H9 (cell line): Measurements from ENCODE around the gene ZCCHC17. TPM values are rescaled to one million over a fixed set of nuclear protein-coding genes. Genes with fewer than 3 reads are reported as not detected.

Experiments
- DNase-seq: peaks from one replicate; pipeline ENCODE4 v3.0.0-alpha.2; 2017
- H2AFZ ChIP-seq: one replicate; pipeline ENCODE4 v1.6.1; 2013; ENCODE audit warnings: mild to moderate bottlenecking, low read length, control low read depth, moderate library complexity
- H2AK5ac ChIP-seq: 2 replicates; pipeline ENCODE4 v1.6.1; 2013; ENCODE audit warnings: low read length, control low read depth, mixed read lengths; ENCODE audit not compliant: insufficient read length
- H2BK120ac ChIP-seq: one replicate; pipeline ENCODE4 v1.6.1; 2013; ENCODE audit warnings: low read depth, mild to moderate bottlenecking, low read length, control low read depth, inconsistent platforms; ENCODE audit not compliant: poor library complexity, severe bottlenecking
- H2BK12ac ChIP-seq: 2 replicates; pipeline ENCODE4 v1.6.1; 2013; ENCODE audit warnings: low read length, control low read depth, mixed read lengths, low read depth; ENCODE audit not compliant: insufficient read length
- H2BK15ac ChIP-seq: 2 replicates; pipeline ENCODE4 v1.6.1; 2013; ENCODE audit warnings: low read depth, low read length, control low read depth
- H2BK20ac ChIP-seq: one replicate; pipeline ENCODE4 v1.6.1; 2013; ENCODE audit warnings: low read depth, mild to moderate bottlenecking, low read length, control low read depth, inconsistent platforms; ENCODE audit not compliant: poor library complexity, severe bottlenecking
- H2BK5ac ChIP-seq: 2 replicates; pipeline ENCODE4 v1.6.1; 2013; ENCODE audit warnings: low read length, control low read depth, mixed read lengths; ENCODE audit not compliant: insufficient read length
- H3K14ac ChIP-seq: 2 replicates; pipeline ENCODE4 v1.6.1; 2013; ENCODE audit warnings: low read length, control low read depth; ENCODE audit not compliant: insufficient read depth
- H3K18ac ChIP-seq: 2 replicates; pipeline ENCODE4 v1.6.1; 2013; ENCODE audit warnings: low read depth, mild to moderate bottlenecking, mixed read lengths, low read length, control low read depth; ENCODE audit not compliant: insufficient read length
- H3K23ac ChIP-seq: 2 replicates; pipeline ENCODE4 v1.6.1; 2013; ENCODE audit warnings: low read length, control low read depth, mixed read lengths, low read depth; ENCODE audit not compliant: insufficient read length
- H3K23me2 ChIP-seq: 2 replicates; pipeline ENCODE4 v1.6.1; 2013; ENCODE audit warnings: low read depth, mild to moderate bottlenecking, mixed read lengths, low read length, control low read depth; ENCODE audit not compliant: insufficient read length, poor library complexity, severe bottlenecking
- H3K27ac ChIP-seq: 2 replicates; pipeline ENCODE4 v1.5.1; 2013; ENCODE audit warnings: low read length, control low read depth, mixed read lengths, low read depth; ENCODE audit not compliant: insufficient read length
- H3K27me3 ChIP-seq: 2 replicates; pipeline ENCODE4 v1.6.1; 2013; ENCODE audit warnings: low read length, control low read depth, inconsistent platforms; ENCODE audit not compliant: insufficient read depth
- H3K4ac ChIP-seq: 2 replicates; pipeline ENCODE4 v1.6.1; 2013; ENCODE audit warnings: low read depth, mild to moderate bottlenecking, control low read depth, inconsistent platforms, low read length, moderate library complexity
- H3K4me1 ChIP-seq: 2 replicates; pipeline ENCODE4 v1.6.1; 2013; ENCODE audit warnings: low read length, control low read depth, inconsistent platforms; ENCODE audit not compliant: insufficient read depth
- H3K4me2 ChIP-seq: 2 replicates; pipeline ENCODE4 v1.6.1; 2013; ENCODE audit warnings: low read length, control low read depth, mixed read lengths; ENCODE audit not compliant: insufficient read length, insufficient read depth
- H3K56ac ChIP-seq: 2 replicates; pipeline ENCODE4 v1.6.1; 2013; ENCODE audit warnings: low read depth, mild to moderate bottlenecking, mixed read lengths, low read length, control low read depth; ENCODE audit not compliant: insufficient read length
- H3K79me1 ChIP-seq: 2 replicates; pipeline ENCODE4 v1.6.1; 2013; ENCODE audit warnings: low read depth, mild to moderate bottlenecking, moderate library complexity, low read length, control low read depth, inconsistent platforms; ENCODE audit not compliant: insufficient read depth, poor library complexity, severe bottlenecking
- H3K79me2 ChIP-seq: 2 replicates; pipeline ENCODE4 v1.6.1; 2013; ENCODE audit warnings: low read length, control low read depth, inconsistent platforms; ENCODE audit not compliant: insufficient read depth
- H3K9ac ChIP-seq: 2 replicates; pipeline ENCODE4 v1.6.1; 2013; ENCODE audit warnings: low read length, control low read depth, mixed read lengths; ENCODE audit not compliant: insufficient read length; ENCODE audit errors: extremely low read depth
- H3K9me3 ChIP-seq: one replicate; pipeline ENCODE4 v1.6.1; 2013; ENCODE audit warnings: low read depth, low read length, inconsistent platforms; ENCODE audit not compliant: control insufficient read depth
- H3T11ph ChIP-seq: one replicate; pipeline ENCODE4 v1.6.1; 2013; ENCODE audit warnings: mild to moderate bottlenecking, low read length, control low read depth, inconsistent platforms
- H4K20me1 ChIP-seq: one replicate; pipeline ENCODE4 v1.6.1; 2013; ENCODE audit not compliant: control insufficient read depth, insufficient read length, insufficient read depth
- H4K5ac ChIP-seq: 2 replicates; pipeline ENCODE4 v1.6.1; 2013; ENCODE audit warnings: low read depth, mild to moderate bottlenecking, mixed read lengths, low read length, control low read depth; ENCODE audit not compliant: insufficient read length
- H4K8ac ChIP-seq: replicated peaks from 2 replicates; pipeline ENCODE4 v1.6.1; 2013; ENCODE audit warnings: low read length, control low read depth, mixed read lengths, low read depth; ENCODE audit not compliant: insufficient read length
- H4K91ac ChIP-seq: 2 replicates; pipeline ENCODE4 v1.6.1; 2013; ENCODE audit warnings: low read depth, mild to moderate bottlenecking, moderate library complexity, mixed read lengths, low read length, control low read depth; ENCODE audit not compliant: insufficient read length
- H3K27ac Mint-ChIP-seq, 3 experiments: 2 replicates in 2 of 3; 3 replicates in 1 of 3; pipeline ENCODE4 v1.8.0; 2020 to 2021; ENCODE audit warnings: mixed read lengths in 3 of 3, mild to moderate bottlenecking in 1 of 3, moderate library complexity in 1 of 3
- H3K27me3 Mint-ChIP-seq: 2 replicates; pipeline ENCODE4 v1.8.0; 2021; ENCODE audit warnings: low read depth, mild to moderate bottlenecking, moderate library complexity, mixed read lengths
- H3K36me3 Mint-ChIP-seq, 3 experiments: 2 replicates in 2 of 3; 3 replicates in 1 of 3; pipeline ENCODE4 v1.8.0; 2020 to 2021; ENCODE audit warnings: low read depth in 3 of 3, mixed read lengths in 3 of 3; ENCODE audit not compliant: insufficient read depth in 1 of 3
- H3K4me1 Mint-ChIP-seq, 2 experiments: 2 replicates each; pipeline ENCODE4 v1.8.0; 2020; ENCODE audit warnings: mixed read lengths in 2 of 2
- H3K4me3 Mint-ChIP-seq, 2 experiments: 2 replicates in 1 of 2; 3 replicates in 1 of 2; pipeline ENCODE4 v1.8.0; 2020 to 2021; ENCODE audit warnings: mild to moderate bottlenecking in 2 of 2, mixed read lengths in 2 of 2, moderate library complexity in 1 of 2
- H3K9me3 Mint-ChIP-seq, 2 experiments: 2 replicates in 1 of 2; 3 replicates in 1 of 2; pipeline ENCODE4 v1.8.0; 2020; ENCODE audit warnings: mild to moderate bottlenecking in 2 of 2, mixed read lengths in 2 of 2, moderate library complexity in 1 of 2
- CTCF ChIP-seq: fragments of 200-600 bp; sonication (generic); conservative IDR thresholded peaks from 3 replicates; pipeline ENCODE4 v1.8.0; 2021; ENCODE audit warnings: antibody characterized with exemption, mild to moderate bottlenecking
- WGBS: extraction: QIAGEN DNeasy Blood & Tissue Kit; methylation state at CpG from one replicate; pipeline ENCODE4 v1.1.7; 2013; ENCODE audit warnings: missing lambda C conversion rate, low lambda C conversion rate, mixed read lengths; ENCODE audit not compliant: insufficient read length; ENCODE audit errors: extremely low coverage; 5-methylcytosine and 5-hydroxymethylcytosine counted together
- total RNA-seq: library from RNA; stranded (reverse); gene quantifications from 2 replicates; pipeline ENCODE4 v1.2.1, GENCODE V29; 2021

ZCCHC17 gene
- total RNA-seq, 1 experiment from 2014 or later = 50.4 TPM

- H3K4me1 Mint-ChIP-seq = peaks cover 49 to 52% of the 10 kb centered on the region in 2 experiments
- H3K27ac ChIP-seq = no peak overlapping the region
- no peak overlapping the region for H3K56ac ChIP-seq
These were observed 75.2 kb downstream of the ZCCHC17 start for GRCh38 chr1:31372051-31372450.

More at GRCh38 chr1:31372051-31372450, 75.2 kb downstream of the ZCCHC17 start:
- Histone ChIP-seq H2BK12ac (no peak overlapping the region), H4K8ac (no peak overlapping the region), H3K18ac (no peak overlapping the region), H3K23me2 (peaks cover 10% of the 10 kb centered on the region), H3T11ph (no peak overlapping the region), H2AK5ac (no peak overlapping the region), H3K4ac (no peak overlapping the region), H3K9me3 (no peaks in the 10 kb centered on the region), H3K79me1 (no peaks in the 10 kb centered on the region), H4K20me1 (no peaks in the 10 kb centered on the region), H2BK20ac (no peak overlapping the region), H4K5ac (no peak overlapping the region), H2BK5ac (no peak overlapping the region), H2BK120ac (no peak overlapping the region), H3K79me2 (no peaks in the 10 kb centered on the region), H3K27me3 (no peaks in the 10 kb centered on the region), H4K91ac (no peak overlapping the region), H3K4me2 (peak overlapping the region; percentile 79), H2BK15ac (no peak overlapping the region), H3K23ac (no peak overlapping the region), H2AFZ (no peak overlapping the region), H3K14ac (no peak overlapping the region), H3K9ac (no peak overlapping the region), H3K4me1 (peaks cover 13% of the 10 kb centered on the region)
- Mint-ChIP-seq H3K27ac (no peak overlapping the region), H3K4me3 (peak overlapping the region in 1 of 2 experiments; percentile 79; a peak in 3 of 5 replicates), H3K9me3 (no peaks in the 10 kb centered on the region; a peak in 1 of 5 replicates), H3K27me3 (peaks cover 7% of the 10 kb centered on the region), H3K36me3 (peaks cover 4 to 10% (median 5%) of the 10 kb centered on the region in 3 experiments; a peak in 4 of 7 replicates)
- TF ChIP-seq CTCF = no peak
- no peak for DNase-seq
- no CpG with 5 or more reads among the region's 3 CpGs for WGBS
